ENCODE data around the gene TENM4. TPM values are rescaled to one million over a fixed set of nuclear protein-coding genes. Genes with fewer than 3 reads are reported as not detected.
"Not testable (repeated sequence)": the region's sequence is repeated elsewhere in the genome, so short reads cannot be mapped to it uniquely, and the experiment has no call there.

TENM4 gene
- total RNA-seq, 4 donors from 2014 or later, result 7.7 to 39.3 (median 16.1) TPM

DNA sequence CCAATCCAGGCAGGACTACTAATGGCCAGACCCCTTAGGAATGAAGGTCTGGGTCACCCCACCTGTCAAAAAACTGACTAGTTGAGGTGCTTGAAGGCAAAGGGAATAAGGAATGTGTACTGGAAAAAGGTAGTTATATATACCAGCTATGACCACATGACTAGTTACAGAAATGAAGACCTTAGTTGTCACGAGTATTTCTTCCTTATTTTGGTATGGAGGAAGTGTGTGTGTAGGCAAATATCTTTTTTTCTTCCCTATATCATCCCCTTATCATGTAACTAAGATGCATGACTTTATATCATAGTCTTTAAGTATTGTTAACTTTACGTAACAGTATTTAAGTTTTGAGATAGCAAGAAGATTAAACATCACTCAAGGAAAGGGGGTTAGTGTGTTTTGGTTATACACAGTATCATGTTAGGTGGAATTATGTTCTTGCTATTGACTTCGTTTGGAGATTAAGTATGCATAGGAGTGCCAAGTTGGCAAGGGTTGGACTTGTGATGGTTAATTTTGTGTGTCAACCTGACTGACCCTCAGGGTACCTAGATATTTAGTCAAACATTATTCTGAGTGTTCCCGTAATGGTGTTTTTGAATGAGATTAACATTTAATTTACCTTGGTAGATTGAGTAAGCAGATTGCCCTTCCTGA, 828.0 kb downstream of the TENM4 start:
- H3K36me3 ChIP-seq, result no peaks in the 10 kb centered on the region
- no peaks in the 10 kb centered on the region for H3K9me3 ChIP-seq
- no peaks in the 10 kb centered on the region for H3K4me1 ChIP-seq
- intact Hi-C loops (cut with DNase I), result no loop called here
- DNase-seq, result no peak
- no peak overlapping the region for H3K27ac ChIP-seq
- peaks cover 0 to 4% (median 0%) of the 10 kb centered on the region in 4 donors for H3K27me3 ChIP-seq
- no peak overlapping the region for H3K4me3 ChIP-seq
- 59 to 65% methylated on average over 4 of the region's 4 CpGs for WGBS, 2 donors
- TF ChIP-seq, protein P1, sequence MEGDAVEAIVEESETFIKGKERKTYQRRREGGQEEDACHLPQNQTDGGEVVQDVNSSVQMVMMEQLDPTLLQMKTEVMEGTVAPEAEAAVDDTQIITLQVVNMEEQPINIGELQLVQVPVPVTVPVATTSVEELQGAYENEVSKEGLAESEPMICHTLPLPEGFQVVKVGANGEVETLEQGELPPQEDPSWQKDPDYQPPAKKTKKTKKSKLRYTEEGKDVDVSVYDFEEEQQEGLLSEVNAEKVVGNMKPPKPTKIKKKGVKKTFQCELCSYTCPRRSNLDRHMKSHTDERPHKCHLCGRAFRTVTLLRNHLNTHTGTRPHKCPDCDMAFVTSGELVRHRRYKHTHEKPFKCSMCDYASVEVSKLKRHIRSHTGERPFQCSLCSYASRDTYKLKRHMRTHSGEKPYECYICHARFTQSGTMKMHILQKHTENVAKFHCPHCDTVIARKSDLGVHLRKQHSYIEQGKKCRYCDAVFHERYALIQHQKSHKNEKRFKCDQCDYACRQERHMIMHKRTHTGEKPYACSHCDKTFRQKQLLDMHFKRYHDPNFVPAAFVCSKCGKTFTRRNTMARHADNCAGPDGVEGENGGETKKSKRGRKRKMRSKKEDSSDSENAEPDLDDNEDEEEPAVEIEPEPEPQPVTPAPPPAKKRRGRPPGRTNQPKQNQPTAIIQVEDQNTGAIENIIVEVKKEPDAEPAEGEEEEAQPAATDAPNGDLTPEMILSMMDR (IDR thresholded peaks at IDR 0.05), result no peak
- no peak for TF ChIP-seq POLR2A (IDR thresholded peaks at IDR 0.05)

DNA sequence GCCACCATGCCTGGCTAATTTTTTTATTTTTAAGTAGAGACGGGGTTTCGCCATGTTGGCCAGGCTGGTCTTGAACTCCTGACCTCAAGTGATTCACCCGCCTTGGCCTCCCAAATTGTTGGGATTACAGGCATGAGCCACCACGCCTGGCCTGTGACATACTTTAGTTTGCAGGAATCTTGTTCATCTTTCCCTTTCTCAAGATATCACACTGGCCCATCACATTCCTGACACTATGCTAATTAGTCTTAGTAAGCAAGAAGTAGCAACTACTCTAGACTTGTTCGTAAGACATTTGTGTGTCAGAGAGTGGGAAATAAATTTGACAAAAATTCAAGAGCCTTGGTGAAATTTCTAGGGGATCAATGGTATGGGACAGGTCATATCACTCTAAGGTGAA, 831.5 kb downstream of the TENM4 start:
- intact Hi-C loops (cut with DNase I); H3K27me3 ChIP-seq; H3K4me3 ChIP-seq: not testable (repeated sequence)

DNA sequence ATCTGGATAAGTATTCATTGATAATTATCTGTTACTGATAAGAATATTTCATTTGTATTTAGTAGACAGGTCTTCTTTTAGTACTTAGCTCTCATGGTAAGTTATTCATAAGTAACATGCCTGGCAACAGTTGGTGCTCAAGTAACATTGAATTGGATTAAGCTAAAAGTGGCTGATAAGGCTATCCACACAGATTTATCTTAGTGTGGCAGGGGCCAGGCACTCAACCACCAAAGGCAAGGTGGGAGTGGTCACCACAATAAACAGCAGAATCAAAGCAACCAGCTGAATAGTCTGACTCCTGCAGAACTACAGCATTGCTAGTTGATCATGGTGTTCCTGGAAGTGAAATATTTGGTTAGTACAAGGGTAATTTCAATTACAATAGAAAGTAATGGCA, 833.1 kb downstream of the TENM4 start:
- H3K36me3 ChIP-seq, result no peaks in the 10 kb centered on the region
- TF ChIP-seq, protein P1 (IDR thresholded peaks at IDR 0.05), result no peak
- no peak for TF ChIP-seq POLR2A (IDR thresholded peaks at IDR 0.05)
- no peak overlapping the region for H3K27ac ChIP-seq
- no peaks in the 10 kb centered on the region for H3K4me1 ChIP-seq
- intact Hi-C loops (cut with DNase I), result no loop called here
- no peak for DNase-seq
- no peaks in the 10 kb centered on the region for H3K9me3 ChIP-seq
- no peak overlapping the region for H3K4me3 ChIP-seq
- peaks cover 0 to 7% (median 0%) of the 10 kb centered on the region in 4 donors for H3K27me3 ChIP-seq

More for the DNA sequence above, 831.5 kb downstream of the TENM4 start:
- H3K9me3 ChIP-seq, H3K27ac ChIP-seq, H3K4me1 ChIP-seq, H3K36me3 ChIP-seq, DNase-seq: not testable (repeated sequence)
- WGBS, 2 donors, result 76 to 83% methylated on average over 4 of the region's 5 CpGs

- no peak for DNase-seq
- Histone ChIP-seq H3K36me3 (no peaks in the 10 kb centered on the region), H3K4me3 (no peak overlapping the region), H3K27me3 (peaks cover 0 to 15% (median 0%) of the 10 kb centered on the region in 4 donors), H3K9me3 (no peaks in the 10 kb centered on the region), H3K27ac (no peak overlapping the region), H3K4me1 (no peaks in the 10 kb centered on the region)
- 54 to 79% methylated on average over 3 of the region's 3 CpGs for WGBS, 2 donors
- no peak for TF ChIP-seq POLR2A (IDR thresholded peaks at IDR 0.05)
- TF ChIP-seq, protein P1 (IDR thresholded peaks at IDR 0.05), result no peak
- intact Hi-C loops (cut with DNase I), result no loop called here
Observed at GRCh38 chr11:78606667-78607066, 834.2 kb downstream of the TENM4 start.

DNA sequence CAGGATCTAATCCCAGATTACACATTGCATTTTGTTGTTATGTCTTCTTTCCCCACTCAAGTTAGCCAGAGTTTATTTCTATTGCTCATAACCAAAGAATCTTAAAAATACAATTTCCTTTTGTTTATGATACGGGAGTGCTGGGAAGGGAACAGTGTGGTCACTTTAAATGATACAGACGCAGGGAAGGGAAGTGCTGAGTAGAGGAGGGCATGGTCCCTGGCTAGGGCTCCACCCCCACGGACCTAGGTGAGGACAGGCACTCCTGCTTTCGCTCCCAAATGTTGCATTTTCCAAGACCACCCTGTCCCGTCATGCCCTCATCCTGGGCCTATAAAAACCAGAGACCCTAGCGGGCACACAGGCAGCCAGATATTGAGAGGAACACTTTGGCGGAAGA, 835.5 kb downstream of the TENM4 start:
- 72 to 80% methylated on average over 5 to 7 of the region's 7 CpGs for WGBS, 2 donors
- Histone ChIP-seq H3K4me1 (no peaks in the 10 kb centered on the region), H3K36me3 (no peaks in the 10 kb centered on the region), H3K27ac (no peak overlapping the region), H3K9me3 (no peaks in the 10 kb centered on the region), H3K4me3 (no peak overlapping the region), H3K27me3 (peaks cover 0 to 23% (median 0%) of the 10 kb centered on the region in 4 donors)
- DNase-seq, result no peak
- intact Hi-C loops (cut with DNase I), result no loop called here
- no peak for TF ChIP-seq POLR2A (IDR thresholded peaks at IDR 0.05)
- TF ChIP-seq, protein P1 (IDR thresholded peaks at IDR 0.05), result no peak

DNA sequence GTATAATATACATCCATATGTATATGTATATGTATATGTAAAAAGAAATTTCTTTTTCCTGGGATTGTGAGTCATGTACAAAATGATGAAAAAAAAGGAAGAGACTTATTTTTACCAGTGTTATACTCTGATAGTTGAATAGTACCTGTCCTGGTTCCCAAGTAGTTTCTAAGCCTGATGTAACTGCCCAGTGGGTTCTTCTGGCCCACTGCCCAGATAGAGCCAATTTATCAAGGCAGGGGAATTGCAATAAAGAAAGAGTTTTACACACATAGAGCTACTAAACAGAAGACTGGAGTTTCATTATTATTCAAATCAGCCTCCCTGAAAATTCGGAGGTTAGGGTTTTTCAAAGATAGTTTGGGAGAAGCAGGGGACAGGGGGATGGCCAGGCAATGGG, 837.0 kb downstream of the TENM4 start:
- Histone ChIP-seq H3K4me3 (no peak overlapping the region), H3K9me3 (no peaks in the 10 kb centered on the region), H3K36me3 (no peaks in the 10 kb centered on the region), H3K4me1 (no peaks in the 10 kb centered on the region), H3K27me3 (peaks cover 0 to 23% (median 0%) of the 10 kb centered on the region in 4 donors), H3K27ac (no peak overlapping the region)
- 50 to 58% methylated on average over 1 of the region's 1 CpG for WGBS, 2 donors
- TF ChIP-seq, protein P1 (IDR thresholded peaks at IDR 0.05), result no peak
- no peak for TF ChIP-seq POLR2A (IDR thresholded peaks at IDR 0.05)
- DNase-seq, result no peak
- intact Hi-C loops (cut with DNase I), result no loop called here
